NK-92 treated with Interleukin-12 subunit alpha and Interleukin-12 subunit beta, amount 100 ng/mL, for 24 hours (cell line): ENCODE data around the gene LDLRAD4.

ENCODE experiments used
- DNase-seq: peaks from one replicate; lab custom pipeline; 2025; lab: John Stamatoyannopoulos, UW

The LDLRAD4 gene

GRCh38 chr18:13409026-13409425 is 190.5 kb downstream of the LDLRAD4 start:
- no peak for DNase-seq

- no peak for DNase-seq
Measured at GRCh38 chr18:13409997-13410396, 191.4 kb downstream of the LDLRAD4 start.

GRCh38 chr18:13410471-13410870 is 191.9 kb downstream of the LDLRAD4 start:
- DNase-seq = no peak

GRCh38 chr18:13412017-13412416 is 193.5 kb downstream of the LDLRAD4 start:
- DNase-seq = no peak

- DNase-seq = no peak
Measured at GRCh38 chr18:13412901-13413300, 194.3 kb downstream of the LDLRAD4 start.

- DNase-seq = no peak
Measured at GRCh38 chr18:13414102-13414501, 195.5 kb downstream of the LDLRAD4 start.

GRCh38 chr18:13414521-13414920 is 196.0 kb downstream of the LDLRAD4 start:
- DNase-seq = no peak

GRCh38 chr18:13415736-13416135 is 197.2 kb downstream of the LDLRAD4 start:
- DNase-seq = no peak

GRCh38 chr18:13416208-13416607 is 197.6 kb downstream of the LDLRAD4 start:
- DNase-seq = no peak

GRCh38 chr18:13416848-13417247 is 198.3 kb downstream of the LDLRAD4 start:
- DNase-seq = no peak

GRCh38 chr18:13418013-13418710 is 199.6 kb downstream of the LDLRAD4 start:
- no peak for DNase-seq

GRCh38 chr18:13420969-13421686 is 202.6 kb downstream of the LDLRAD4 start:
- DNase-seq = no peak

GRCh38 chr18:13422541-13423147 is 204.1 kb downstream of the LDLRAD4 start:
- no peak for DNase-seq

- no peak for DNase-seq
Measured at GRCh38 chr18:13423352-13423751, 204.8 kb downstream of the LDLRAD4 start.

GRCh38 chr18:13424363-13424762 is 205.8 kb downstream of the LDLRAD4 start:
- no peak for DNase-seq

GRCh38 chr18:13425357-13426091 is 207.0 kb downstream of the LDLRAD4 start:
- no peak for DNase-seq

- DNase-seq = no peak
Measured at GRCh38 chr18:13427354-13427753, 208.8 kb downstream of the LDLRAD4 start.

- no peak for DNase-seq
Measured at GRCh38 chr18:13428319-13428718, 209.8 kb downstream of the LDLRAD4 start.

GRCh38 chr18:13429016-13429415 is 210.5 kb downstream of the LDLRAD4 start:
- no peak for DNase-seq

GRCh38 chr18:13429884-13430510 is 211.4 kb downstream of the LDLRAD4 start:
- no peak for DNase-seq

- no peak for DNase-seq
Measured at GRCh38 chr18:13430663-13431062, 212.1 kb downstream of the LDLRAD4 start.

GRCh38 chr18:13431886-13432285 is 213.3 kb downstream of the LDLRAD4 start:
- DNase-seq = no peak
